H1 (cell line): ENCODE measurements around the gene PINLYP. TPM values are rescaled to one million over a fixed set of nuclear protein-coding genes. Genes with fewer than 3 reads are reported as not detected.

Source experiments
- BCL11A ChIP-seq, 2 experiments: IDR thresholded peaks; one replicate each; pipeline ENCODE4 v1.6.1; 2011; ENCODE audit warnings: low read depth in 2 of 2, low read length in 2 of 2, mild to moderate bottlenecking in 2 of 2
- FOSL1 ChIP-seq: IDR thresholded peaks from 2 replicates; pipeline ENCODE4 v1.6.1; 2011; ENCODE audit warnings: mild to moderate bottlenecking, low read depth, low read length, moderate library complexity; ENCODE audit not compliant: insufficient read depth
- RFX5 ChIP-seq: IDR thresholded peaks from 2 replicates; pipeline ENCODE4 v1.6.1; 2011; ENCODE audit warnings: low read depth, low read length, improper control_type of control experiment, borderline replicate concordance
- TBP ChIP-seq: IDR thresholded peaks from 2 replicates; pipeline ENCODE4 v1.6.1; 2011; ENCODE audit warnings: low read depth, low read length, improper control_type of control experiment
- polyA plus RNA-seq, 7 experiments: library from polyadenylated mRNA; depleted of rRNA in 3 of 7; stranded (reverse) in 5 of 7; unstranded in 2 of 7; fragments of >200 nt in 5 of 7; fragments of 200-250 nt in 2 of 7; gene quantifications; 1 replicate in 5 of 7; 2 replicates in 1 of 7; 4 replicates in 1 of 7; pipeline versions ENCODE4 v1.2.1 to v1.2.3, GENCODE V29; 2011 to 2013; ENCODE audit warnings: missing spikeins in 2 of 7, mixed read lengths in 2 of 7
- total RNA-seq: library from RNA; stranded (reverse); fragmentation: NEBNext Ultra II Directional; extraction: Animal tissue kit (Norgen Biotek cat#: 25700); gene quantifications from 2 replicates; pipeline ENCODE4 v1.2.1, GENCODE V29; 2021
- TF ChIP-seq, protein P1 (sequence below): IDR thresholded peaks from 2 replicates; pipeline ENCODE4 v1.6.1; 2011; ENCODE audit warnings: low read length, improper control_type of control experiment

PINLYP gene
- total and polyA plus RNA-seq, 2 of the 8 experiments (the other 6 are each of a cell fraction or from before 2014, with no cell fraction given): 7.5 to 31.3 TPM

DNA sequence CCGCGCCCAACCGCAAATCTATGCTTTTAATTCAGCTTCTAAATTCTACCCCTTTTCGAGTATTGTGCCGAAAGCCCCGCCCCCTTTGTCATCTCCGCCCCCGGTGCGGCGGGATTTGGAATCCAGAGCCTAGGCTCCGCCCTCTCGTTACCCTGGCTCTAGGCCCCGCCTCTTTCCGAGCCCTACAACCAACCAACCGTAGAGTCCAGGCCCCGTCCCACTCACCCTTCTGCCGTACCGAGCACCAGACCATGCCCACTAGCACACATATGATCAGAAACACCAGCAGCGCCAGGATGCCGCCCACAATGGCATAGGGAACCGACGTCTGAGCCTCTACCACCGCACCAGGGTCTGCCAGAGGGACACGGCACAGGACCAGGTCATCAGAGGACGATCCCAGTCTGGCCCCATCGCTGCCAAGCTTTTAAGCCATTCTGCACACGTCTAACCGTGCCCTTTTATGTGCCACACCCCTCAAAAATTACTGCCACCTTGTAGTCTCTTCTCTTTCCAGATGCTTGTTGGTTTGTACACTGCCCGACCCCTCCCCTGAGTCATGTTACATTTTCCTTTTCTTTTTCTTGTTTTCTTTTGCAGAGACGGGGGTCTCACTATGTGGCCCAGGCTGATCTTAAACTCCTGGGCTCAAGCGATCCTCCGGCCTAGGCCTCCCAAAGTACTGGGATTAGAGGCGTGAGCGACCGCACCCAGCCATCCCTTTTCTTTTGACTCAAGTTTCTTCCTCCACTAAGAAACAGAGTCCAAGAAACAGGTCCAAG is 48.5 kb downstream of the PINLYP start (continued):
- no peak for TF ChIP-seq RFX5
- TF ChIP-seq, protein P1, sequence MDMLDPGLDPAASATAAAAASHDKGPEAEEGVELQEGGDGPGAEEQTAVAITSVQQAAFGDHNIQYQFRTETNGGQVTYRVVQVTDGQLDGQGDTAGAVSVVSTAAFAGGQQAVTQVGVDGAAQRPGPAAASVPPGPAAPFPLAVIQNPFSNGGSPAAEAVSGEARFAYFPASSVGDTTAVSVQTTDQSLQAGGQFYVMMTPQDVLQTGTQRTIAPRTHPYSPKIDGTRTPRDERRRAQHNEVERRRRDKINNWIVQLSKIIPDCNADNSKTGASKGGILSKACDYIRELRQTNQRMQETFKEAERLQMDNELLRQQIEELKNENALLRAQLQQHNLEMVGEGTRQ: no peak
- TF ChIP-seq BCL11A (IDR thresholded peaks at IDR 0.05; ENCODE audit: low read depth in 2 of 2, low read length in 2 of 2): no peak
- no peak for TF ChIP-seq FOSL1
- TF ChIP-seq TBP: no peak
- TF ChIP-seq, all 59 proteins: peak for 0
